Placental epithelial cell (primary cell): ENCODE results near the gene RBM5. TPM values are rescaled to one million over a fixed set of nuclear protein-coding genes. Genes with fewer than 3 reads are reported as not detected.

Source experiments
- total RNA-seq: library from RNA; depleted of rRNA; stranded (reverse); fragments of >200 nt; gene quantifications from 2 replicates; pipeline ENCODE4 v1.2.3, GENCODE V29; 2012

RBM5 gene
- 166 and 212 TPM in 2 replicates for total RNA-seq

GRCh38 chr3:50088725-50089608 is at the start of gene RBM5:
Gene RBM5 (plus strand): TSS chr3:50088919. CDS start chr3:50090435, 1,516 bp downstream.

DNA sequence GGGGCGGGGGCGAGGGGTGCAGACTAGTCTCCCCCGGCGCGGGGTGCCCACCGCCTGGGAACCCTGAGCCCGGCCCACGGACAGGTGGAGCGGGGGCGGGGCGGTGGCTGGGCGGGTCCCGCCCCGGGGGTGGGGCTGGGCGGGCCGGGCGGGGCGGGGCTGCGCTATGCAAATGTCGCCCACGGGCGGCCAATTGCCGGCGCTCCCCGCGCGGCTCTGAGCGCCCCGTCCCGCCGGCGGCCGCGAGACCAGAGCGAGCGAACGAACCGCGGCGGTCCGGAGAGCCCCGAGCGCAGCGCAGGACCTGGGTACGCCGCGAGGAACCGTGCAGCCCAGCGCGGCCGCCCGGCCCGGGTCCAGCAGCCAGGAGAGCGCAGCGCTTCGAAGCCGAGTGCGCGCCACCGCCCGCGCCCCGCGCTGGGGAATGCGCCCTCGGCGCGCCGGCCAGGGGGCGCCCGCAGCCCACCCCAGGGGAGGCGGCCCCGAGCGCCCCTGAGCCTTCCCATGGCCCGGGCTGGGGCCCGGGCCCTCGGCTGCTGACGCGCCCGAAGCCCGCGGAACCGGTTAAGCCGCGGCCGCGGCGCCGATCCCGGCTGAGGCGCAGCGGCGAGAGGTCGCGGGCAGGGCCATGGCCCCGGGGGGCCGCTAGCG is 66.2 kb downstream of the RBM5 start, which contains the start of gene SEMA3F:
TSS of gene SEMA3F (plus strand) at position 485 of the 651 bp plus-strand sequence. CDS start 4,299 bp downstream, outside the sequence.

Other genes starting within 250 kb of the RBM5 start
- 2.5 and 2.7 TPM in 2 replicates for gene TRAIP, start 232.4 kb upstream of the RBM5 start, total RNA-seq
- gene CAMKV, start 219.0 kb upstream of the RBM5 start, total RNA-seq: not detected in 2 replicates
- gene MST1R, start 185.0 kb upstream of the RBM5 start, total RNA-seq: 0.79 and 2.1 TPM in 2 replicates
- 5.5 and 10.0 TPM in 2 replicates for gene MON1A, start 159.1 kb upstream of the RBM5 start, total RNA-seq
- 38.0 and 56.1 TPM in 2 replicates for gene RBM6, start 148.8 kb upstream of the RBM5 start, total RNA-seq
- 10.4 and 13.7 TPM in 2 replicates for gene SEMA3F, start 66.4 kb downstream of the RBM5 start, total RNA-seq
- gene GNAT1, start 102.7 kb downstream of the RBM5 start, total RNA-seq: not detected in 2 replicates
- gene SLC38A3, start 116.4 kb downstream of the RBM5 start, total RNA-seq: not detected in 2 replicates
- gene GNAI2, start 147.3 kb downstream of the RBM5 start, total RNA-seq: 188 and 261 TPM in 2 replicates
- 11.8 and 14.9 TPM in 2 replicates for gene SEMA3B, start 180.2 kb downstream of the RBM5 start, total RNA-seq
- not detected in 2 replicates for gene LSMEM2, start 190.2 kb downstream of the RBM5 start, total RNA-seq
- gene IFRD2, start 203.5 kb downstream of the RBM5 start, total RNA-seq: 40.0 and 71.8 TPM in 2 replicates
- 5.9 and 12.1 TPM in 2 replicates for gene HYAL3, start 210.5 kb downstream of the RBM5 start, total RNA-seq
- 13.7 and 16.9 TPM in 2 replicates for gene NAA80, start 210.5 kb downstream of the RBM5 start, total RNA-seq
- 2.4 and 4.2 TPM in 2 replicates for gene HYAL1, start 214.7 kb downstream of the RBM5 start, total RNA-seq
- 89.9 and 110 TPM in 2 replicates for gene HYAL2, start 233.8 kb downstream of the RBM5 start, total RNA-seq
- gene TUSC2, start 239.3 kb downstream of the RBM5 start, total RNA-seq: 16.9 and 29.1 TPM in 2 replicates